MM.1S (cell line): Measurements from ENCODE around the gene SLC4A8.

Experiments used
- DNase-seq: peaks from one replicate; pipeline ENCODE4 v3.0.0-alpha.2; 2015
- H2AFZ ChIP-seq: fragments of 300-600 bp; sonication (generic); 2 replicates; pipeline ENCODE4 v1.6.0; 2016; ENCODE audit warnings: antibody characterized with exemption, low read length
- H3F3A ChIP-seq: fragments of 300-600 bp; sonication (generic); 2 replicates; pipeline ENCODE4 v1.6.1; 2016; ENCODE audit warnings: mild to moderate bottlenecking, antibody characterized with exemption, low read length, moderate library complexity, mixed read lengths; ENCODE audit not compliant: insufficient read depth
- H3K27ac ChIP-seq: fragments of 300-600 bp; sonication (generic); 2 replicates; pipeline ENCODE4 v1.5.1; 2016; ENCODE audit warnings: mild to moderate bottlenecking, low read length
- H3K27me3 ChIP-seq: fragments of 300-600 bp; sonication (generic); replicated peaks from 2 replicates; pipeline ENCODE4 v1.6.0; 2016; ENCODE audit warnings: low read length; ENCODE audit not compliant: insufficient read depth
- H3K36me3 ChIP-seq: fragments of 300-600 bp; sonication (generic); replicated peaks from 2 replicates; pipeline ENCODE4 v1.6.1; 2016; ENCODE audit warnings: mild to moderate bottlenecking, low read length, mixed read lengths; ENCODE audit not compliant: insufficient read depth
- H3K4me1 ChIP-seq: fragments of 300-600 bp; sonication (generic); 2 replicates; pipeline ENCODE4 v1.6.1; 2016; ENCODE audit warnings: low read length, mixed read lengths
- H3K4me2 ChIP-seq: fragments of 300-600 bp; sonication (generic); 2 replicates; pipeline ENCODE4 v1.6.0; 2016; ENCODE audit warnings: low read depth, low read length
- H3K4me3 ChIP-seq: fragments of 300-600 bp; sonication (generic); 2 replicates; pipeline ENCODE4 v1.5.1; 2016; ENCODE audit warnings: low read length, mixed read lengths
- H3K79me2 ChIP-seq: fragments of 300-600 bp; sonication (generic); 2 replicates; pipeline ENCODE4 v1.6.1; 2016; ENCODE audit warnings: mixed run types, low read length, mixed read lengths
- H3K9ac ChIP-seq: fragments of 300-600 bp; sonication (generic); 2 replicates; pipeline ENCODE4 v1.6.1; 2016; ENCODE audit warnings: low read length, mixed read lengths
- H3K9me2 ChIP-seq: fragments of 300-600 bp; sonication (generic); replicated peaks from 2 replicates; pipeline ENCODE4 v1.6.1; 2016; ENCODE audit warnings: mild to moderate bottlenecking, low read length, mixed read lengths; ENCODE audit not compliant: insufficient read depth
- H3K9me3 ChIP-seq: fragments of 300-600 bp; sonication (generic); replicated peaks from 2 replicates; pipeline ENCODE4 v1.6.1; 2016; ENCODE audit warnings: mild to moderate bottlenecking, low read length, mixed read lengths; ENCODE audit not compliant: insufficient read depth
- H4K20me1 ChIP-seq: fragments of 300-600 bp; sonication (generic); 2 replicates; pipeline ENCODE4 v1.6.1; 2016; ENCODE audit warnings: mild to moderate bottlenecking, low read length, moderate library complexity, mixed read lengths; ENCODE audit not compliant: insufficient read depth
- EZH2 ChIP-seq: fragments of 300-600 bp; sonication (generic); optimal IDR thresholded peaks from 2 replicates; pipeline ENCODE3; 2017; ENCODE audit warnings: low read depth, mild to moderate bottlenecking, antibody characterized with exemption, low read length, mixed read lengths
- EZH2phosphoT487 ChIP-seq: fragments of 300-600 bp; sonication (generic); IDR thresholded peaks from 2 replicates; pipeline ENCODE4 v1.6.1; 2018; ENCODE audit warnings: antibody characterized with exemption, low read length
- TF ChIP-seq, protein P1 (sequence below): fragments of 300-600 bp; sonication (generic); IDR thresholded peaks from 2 replicates; pipeline ENCODE4 v1.5.1; 2016; ENCODE audit warnings: antibody characterized with exemption, low read length, mixed read lengths

The SLC4A8 gene

DNA sequence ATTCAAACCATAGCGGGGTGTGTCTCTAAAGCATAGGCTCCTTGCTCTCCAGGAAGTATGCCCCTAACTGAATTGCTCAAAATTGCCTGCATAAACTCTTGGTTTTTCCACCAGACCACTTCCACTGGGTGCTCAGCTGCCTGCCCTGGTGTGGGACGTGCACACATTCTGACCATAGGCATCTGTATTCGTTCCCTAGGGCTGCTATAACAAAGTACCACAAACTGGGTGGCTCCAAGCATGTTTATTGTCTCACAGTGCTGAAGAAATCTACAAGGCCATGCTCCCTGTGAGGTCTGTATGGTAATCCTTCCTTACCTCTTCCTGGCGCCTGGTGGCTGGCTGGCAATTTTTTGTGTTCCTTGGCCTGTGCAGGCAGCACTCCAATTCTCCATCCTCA is 17.0 kb upstream of the SLC4A8 start:
- H3K36me3 ChIP-seq, result no peaks in the 10 kb centered on the region
- DNase-seq, result no peak
- TF ChIP-seq EZH2, result no peak
- TF ChIP-seq EZH2phosphoT487, result no peak
- TF ChIP-seq, protein P1, sequence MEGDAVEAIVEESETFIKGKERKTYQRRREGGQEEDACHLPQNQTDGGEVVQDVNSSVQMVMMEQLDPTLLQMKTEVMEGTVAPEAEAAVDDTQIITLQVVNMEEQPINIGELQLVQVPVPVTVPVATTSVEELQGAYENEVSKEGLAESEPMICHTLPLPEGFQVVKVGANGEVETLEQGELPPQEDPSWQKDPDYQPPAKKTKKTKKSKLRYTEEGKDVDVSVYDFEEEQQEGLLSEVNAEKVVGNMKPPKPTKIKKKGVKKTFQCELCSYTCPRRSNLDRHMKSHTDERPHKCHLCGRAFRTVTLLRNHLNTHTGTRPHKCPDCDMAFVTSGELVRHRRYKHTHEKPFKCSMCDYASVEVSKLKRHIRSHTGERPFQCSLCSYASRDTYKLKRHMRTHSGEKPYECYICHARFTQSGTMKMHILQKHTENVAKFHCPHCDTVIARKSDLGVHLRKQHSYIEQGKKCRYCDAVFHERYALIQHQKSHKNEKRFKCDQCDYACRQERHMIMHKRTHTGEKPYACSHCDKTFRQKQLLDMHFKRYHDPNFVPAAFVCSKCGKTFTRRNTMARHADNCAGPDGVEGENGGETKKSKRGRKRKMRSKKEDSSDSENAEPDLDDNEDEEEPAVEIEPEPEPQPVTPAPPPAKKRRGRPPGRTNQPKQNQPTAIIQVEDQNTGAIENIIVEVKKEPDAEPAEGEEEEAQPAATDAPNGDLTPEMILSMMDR, result no peak
- H3K4me1 ChIP-seq, result no peaks in the 10 kb centered on the region
- no peak overlapping the region for H3K27ac ChIP-seq
- no peaks in the 10 kb centered on the region for H3K9me3 ChIP-seq
- no peak overlapping the region for H3K4me2 ChIP-seq
- H4K20me1 ChIP-seq, result no peaks in the 10 kb centered on the region
- no peaks in the 10 kb centered on the region for H3K9me2 ChIP-seq
- H3K9ac ChIP-seq, result no peak overlapping the region
- no peak overlapping the region for H3K4me3 ChIP-seq
- H3K79me2 ChIP-seq, result no peaks in the 10 kb centered on the region
- no peaks in the 10 kb centered on the region for H3F3A ChIP-seq
- H3K27me3 ChIP-seq, result no peaks in the 10 kb centered on the region
- H2AFZ ChIP-seq, result no peak overlapping the region

DNA sequence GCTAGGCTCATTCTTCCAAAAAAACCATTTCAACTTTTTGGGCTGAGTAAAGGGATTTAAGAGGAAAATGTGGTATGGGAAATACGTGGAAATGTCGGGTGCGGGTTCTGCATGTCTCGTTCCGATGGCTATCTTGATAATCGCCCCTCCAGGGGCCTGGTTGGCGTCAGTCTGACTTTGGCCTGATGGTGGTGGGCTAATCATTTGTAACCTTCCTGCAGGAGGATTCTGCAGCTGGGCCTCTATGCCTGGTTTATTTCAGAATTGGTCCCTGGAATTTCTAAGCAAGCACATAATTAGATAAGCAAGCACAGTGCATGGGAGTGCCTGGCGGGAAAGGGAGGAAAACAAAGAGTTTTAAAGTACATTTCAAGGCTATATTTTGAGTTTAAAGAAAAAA is 14.8 kb upstream of the SLC4A8 start:
- no peaks in the 10 kb centered on the region for H3K36me3 ChIP-seq
- no peak for TF ChIP-seq EZH2
- TF ChIP-seq, protein P1, result no peak
- no peak overlapping the region for H2AFZ ChIP-seq
- no peak overlapping the region for H3K4me3 ChIP-seq
- no peak overlapping the region for H3K4me2 ChIP-seq
- H3K9ac ChIP-seq, result no peak overlapping the region
- no peaks in the 10 kb centered on the region for H3K9me2 ChIP-seq
- no peaks in the 10 kb centered on the region for H3K9me3 ChIP-seq
- no peak overlapping the region for H3K27ac ChIP-seq
- H4K20me1 ChIP-seq, result no peaks in the 10 kb centered on the region
- no peaks in the 10 kb centered on the region for H3K27me3 ChIP-seq
- H3K4me1 ChIP-seq, result no peaks in the 10 kb centered on the region
- H3K79me2 ChIP-seq, result no peaks in the 10 kb centered on the region
- no peak for DNase-seq
- H3F3A ChIP-seq, result no peaks in the 10 kb centered on the region

DNA sequence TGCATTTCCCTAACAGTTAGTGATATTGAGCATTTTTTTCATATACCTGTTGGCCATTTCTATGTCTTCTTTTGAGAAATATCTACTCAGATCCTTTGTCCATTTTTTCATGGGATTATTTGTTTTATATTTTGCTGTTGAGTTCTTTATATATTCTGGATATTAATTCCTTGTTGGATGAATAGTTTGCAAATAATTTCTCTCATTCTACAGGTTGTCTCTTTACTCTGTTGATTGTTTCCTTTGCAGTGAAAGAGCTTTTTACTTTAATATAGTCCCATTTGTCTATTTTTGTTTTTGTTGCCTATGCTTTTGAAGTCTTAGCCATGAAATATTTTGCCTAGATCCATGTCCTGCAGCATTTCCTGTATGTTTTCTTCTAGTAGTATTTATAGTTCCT is 11.5 kb upstream of the SLC4A8 start:
- H3F3A ChIP-seq, result no peaks in the 10 kb centered on the region
- no peaks in the 10 kb centered on the region for H3K36me3 ChIP-seq
- no peaks in the 10 kb centered on the region for H3K4me1 ChIP-seq
- no peaks in the 10 kb centered on the region for H3K27me3 ChIP-seq
- H4K20me1 ChIP-seq, result no peaks in the 10 kb centered on the region
- no peak overlapping the region for H3K9ac ChIP-seq
- no peak overlapping the region for H2AFZ ChIP-seq
- H3K4me2 ChIP-seq, result no peak overlapping the region
- no peaks in the 10 kb centered on the region for H3K79me2 ChIP-seq
- no peaks in the 10 kb centered on the region for H3K9me3 ChIP-seq
- H3K9me2 ChIP-seq, result no peaks in the 10 kb centered on the region
- no peak overlapping the region for H3K27ac ChIP-seq
- H3K4me3 ChIP-seq, result no peak overlapping the region
- TF ChIP-seq, protein P1, result no peak
- TF ChIP-seq EZH2, result no peak
- no peak for TF ChIP-seq EZH2phosphoT487
- DNase-seq, result no peak
